TTC549 (cell line): Measurements from ENCODE around the gene GPRC5D.

ENCODE experiments used
- FAIRE-seq: peaks from 2 replicates; lab custom pipeline; 2012; peaks lifted over from hg19 to GRCh38; lab: Jason Lieb, UNC

The GPRC5D gene

GRCh38 chr12:12979126-12979525 lies 27.2 kb upstream of the GPRC5D start:
- FAIRE-seq: no peak

GRCh38 chr12:12977231-12977630 lies 25.3 kb upstream of the GPRC5D start:
- FAIRE-seq: no peak

- FAIRE-seq: no peak
Measured at GRCh38 chr12:12976366-12976765, 24.4 kb upstream of the GPRC5D start.

GRCh38 chr12:12975322-12976077 lies 23.5 kb upstream of the GPRC5D start:
- FAIRE-seq: no peak

- FAIRE-seq: no peak
Measured at GRCh38 chr12:12974211-12974610, 22.2 kb upstream of the GPRC5D start.

- FAIRE-seq: no peak
Measured at GRCh38 chr12:12973019-12973418, 21.0 kb upstream of the GPRC5D start.

GRCh38 chr12:12965836-12966235 lies 13.9 kb upstream of the GPRC5D start:
- FAIRE-seq: no peak

- FAIRE-seq: no peak
Measured at GRCh38 chr12:12964255-12964654, 12.3 kb upstream of the GPRC5D start.

GRCh38 chr12:12960639-12961209 lies 8.8 kb upstream of the GPRC5D start:
- no peak for FAIRE-seq

- no peak for FAIRE-seq
Measured at GRCh38 chr12:12958886-12959285, 6.9 kb upstream of the GPRC5D start.

GRCh38 chr12:12954878-12955625 lies 3.1 kb upstream of the GPRC5D start:
- FAIRE-seq: no peak

- FAIRE-seq: no peak
Measured at GRCh38 chr12:12954356-12954755, 2.4 kb upstream of the GPRC5D start.

- FAIRE-seq: no peak
Measured at GRCh38 chr12:12951504-12951903, 466 bp downstream of the GPRC5D start.

GRCh38 chr12:12947902-12948301 lies 4.1 kb downstream of the GPRC5D start:
- no peak for FAIRE-seq

- FAIRE-seq: no peak
Measured at GRCh38 chr12:12946686-12947355, 5.1 kb downstream of the GPRC5D start.

GRCh38 chr12:12945591-12945990 lies 6.4 kb downstream of the GPRC5D start:
- FAIRE-seq: no peak

GRCh38 chr12:12943586-12944260 lies 8.2 kb downstream of the GPRC5D start:
- no peak for FAIRE-seq

- no peak for FAIRE-seq
Measured at GRCh38 chr12:12941450-12942350, 10.3 kb downstream of the GPRC5D start.

- no peak for FAIRE-seq
Measured at GRCh38 chr12:12939888-12940287, 12.1 kb downstream of the GPRC5D start.

- no peak for FAIRE-seq
Measured at GRCh38 chr12:12938541-12938940, 13.4 kb downstream of the GPRC5D start.

- FAIRE-seq: no peak
Measured at GRCh38 chr12:12936983-12937491, 14.9 kb downstream of the GPRC5D start.
